Heart left ventricle (tissue), 13 donors: Measurements from ENCODE around the gene NAGS.

Experiments
- POLR2A ChIP-seq, 2 donors: fragments of 450-650 bp; IDR thresholded peaks; one replicate each; pipeline ENCODE4 v1.6.1; 2017; ENCODE audit warnings: antibody characterized with exemption in 2 of 2, mild to moderate bottlenecking in 2 of 2, moderate library complexity in 2 of 2
- TF ChIP-seq, protein P1 (sequence below), 12 donors: fragments of 200-600 bp; sonication (generic) in 4 of 12; IDR thresholded peaks; one replicate each; pipeline versions ENCODE4 v1.5.0 to v1.8.0; 2018 to 2022; ENCODE audit warnings: antibody characterized with exemption in 12 of 12, mild to moderate bottlenecking in 5 of 12
- donor health status: ischemic (EF 13 %, LVEDD 7.1; RV severe dilation, severe dysfunction).
- donor health status: DM: no; HTN: yes; CAD: no.
- donor health status: DM: no; HTN: no; CAD: no.
- donor health status: ischemic (EF 25% LVEDD 6.9; RV normal size, moderate dysfunction).
- donor health status: ischemic (EF 25% LVEDD 5.7; RV mildly dilated, moderate dysfunction).
- donor health status: ischemic (EF 35%, LVEDD 5.7; RV mildly dilated, moderate dysfunction).
- donor health status: nonischemic (EF 11% LVEDD 7.7; RV severe dilation, severe dysfunction).
- donor health status: DM: yes; HTN: yes; CAD: no.
- donor health status: PGD.
- donor health status: ischemic (EF 29% LVEDD 5.4; RV normal size, mild dysfunction).
- donor health status: nonischemic (EF 23%, LVEDD 6.1; RV moderate dilation, normal function).

DNA sequence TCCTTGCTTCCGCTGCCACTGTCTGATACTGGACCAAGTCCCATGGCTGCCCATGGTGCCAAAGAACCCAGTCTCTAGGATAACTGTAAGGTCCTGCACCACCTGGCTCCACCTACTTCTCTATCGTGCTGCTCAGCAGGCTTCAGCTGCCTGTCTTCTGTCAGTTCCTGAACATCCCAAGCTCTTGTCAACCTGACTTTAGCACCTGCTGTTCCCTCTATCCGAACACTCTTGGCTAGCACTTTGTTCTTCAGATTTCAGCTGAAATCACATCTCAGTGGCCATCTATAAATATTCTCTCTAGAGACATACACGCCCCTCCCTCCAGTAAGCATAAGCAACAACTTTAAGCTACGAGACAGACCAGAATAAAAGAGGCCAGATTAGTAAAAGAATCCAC, 25.3 kb downstream of the NAGS start:
- no peak for TF ChIP-seq POLR2A (IDR thresholded peaks at IDR 0.05)
- TF ChIP-seq, protein P1, sequence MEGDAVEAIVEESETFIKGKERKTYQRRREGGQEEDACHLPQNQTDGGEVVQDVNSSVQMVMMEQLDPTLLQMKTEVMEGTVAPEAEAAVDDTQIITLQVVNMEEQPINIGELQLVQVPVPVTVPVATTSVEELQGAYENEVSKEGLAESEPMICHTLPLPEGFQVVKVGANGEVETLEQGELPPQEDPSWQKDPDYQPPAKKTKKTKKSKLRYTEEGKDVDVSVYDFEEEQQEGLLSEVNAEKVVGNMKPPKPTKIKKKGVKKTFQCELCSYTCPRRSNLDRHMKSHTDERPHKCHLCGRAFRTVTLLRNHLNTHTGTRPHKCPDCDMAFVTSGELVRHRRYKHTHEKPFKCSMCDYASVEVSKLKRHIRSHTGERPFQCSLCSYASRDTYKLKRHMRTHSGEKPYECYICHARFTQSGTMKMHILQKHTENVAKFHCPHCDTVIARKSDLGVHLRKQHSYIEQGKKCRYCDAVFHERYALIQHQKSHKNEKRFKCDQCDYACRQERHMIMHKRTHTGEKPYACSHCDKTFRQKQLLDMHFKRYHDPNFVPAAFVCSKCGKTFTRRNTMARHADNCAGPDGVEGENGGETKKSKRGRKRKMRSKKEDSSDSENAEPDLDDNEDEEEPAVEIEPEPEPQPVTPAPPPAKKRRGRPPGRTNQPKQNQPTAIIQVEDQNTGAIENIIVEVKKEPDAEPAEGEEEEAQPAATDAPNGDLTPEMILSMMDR (IDR thresholded peaks at IDR 0.05): no peak
